ENCODE data around the gene NELFB.
"Not testable (repeated sequence)": the region's sequence is repeated elsewhere in the genome, so short reads cannot be mapped to it uniquely, and the experiment has no call there.

Gene NELFB

GRCh38 chr9:137247135-137247915 is 7.8 kb upstream of the NELFB start:
- DNase-seq (ENCODE audit: low read depth in 2 of 2): no peak

GRCh38 chr9:137247916-137248175 is 7.3 kb upstream of the NELFB start:
- no peak for DNase-seq (ENCODE audit: low read depth in 2 of 2)

- no peak for DNase-seq (ENCODE audit: low read depth in 2 of 2)
Observed at GRCh38 chr9:137250329-137251193, 4.6 kb upstream of the NELFB start.

- DNase-seq (ENCODE audit: low read depth in 2 of 2): no peak
Observed at GRCh38 chr9:137251194-137251461, 4.0 kb upstream of the NELFB start, which contains the start of gene STPG3. TSS of gene STPG3 (plus strand) at chr9:137251286. CDS start at chr9:137251287, 1 bp downstream.

- DNase-seq (ENCODE audit: low read depth in 2 of 2): no peak
Observed at GRCh38 chr9:137251490-137252268, 3.4 kb upstream of the NELFB start.

GRCh38 chr9:137252555-137253506 is 2.3 kb upstream of the NELFB start:
- DNase-seq (ENCODE audit: low read depth in 2 of 2): no peak

- DNase-seq (ENCODE audit: low read depth in 2 of 2): no peak
Observed at GRCh38 chr9:137253717-137254623, 1.2 kb upstream of the NELFB start.

GRCh38 chr9:137255448-137256114 is 454 bp downstream of the NELFB start:
- no peak for DNase-seq (ENCODE audit: low read depth in 2 of 2)

- no peak for DNase-seq (ENCODE audit: low read depth in 2 of 2)
Observed at GRCh38 chr9:137256362-137256761, 1.2 kb downstream of the NELFB start.

- no peak for DNase-seq (ENCODE audit: low read depth in 2 of 2)
Observed at GRCh38 chr9:137256856-137257255, 1.7 kb downstream of the NELFB start.

GRCh38 chr9:137262173-137262908 is 7.2 kb downstream of the NELFB start:
- not testable (repeated sequence) for DNase-seq (ENCODE audit: low read depth in 2 of 2)

GRCh38 chr9:137262909-137263285 is 7.8 kb downstream of the NELFB start:
- DNase-seq (ENCODE audit: low read depth in 2 of 2): no peak

- DNase-seq (ENCODE audit: low read depth in 2 of 2): no peak
Observed at GRCh38 chr9:137263506-137263905, 8.4 kb downstream of the NELFB start.

GRCh38 chr9:137264067-137264466 is 8.9 kb downstream of the NELFB start:
- DNase-seq (ENCODE audit: low read depth in 2 of 2): no peak

GRCh38 chr9:137265496-137266161 is 10.5 kb downstream of the NELFB start:
- no peak for DNase-seq (ENCODE audit: low read depth in 2 of 2)

GRCh38 chr9:137266162-137266527 is 11.0 kb downstream of the NELFB start:
- DNase-seq (ENCODE audit: low read depth in 2 of 2): no peak

GRCh38 chr9:137266585-137267453 is 11.7 kb downstream of the NELFB start:
- no peak for DNase-seq (ENCODE audit: low read depth in 2 of 2)

- no peak for DNase-seq (ENCODE audit: low read depth in 2 of 2)
Observed at GRCh38 chr9:137267933-137268355, 12.8 kb downstream of the NELFB start.
